HG03064 (cell line): ENCODE measurements around the gene LRRC18.

Source experiments
- ATAC-seq: cut with Tn5 transposase; IDR thresholded peaks from one replicate; pipeline ENCODE4 v1.9.1; 2021; ENCODE audit warnings: low read depth; ENCODE audit not compliant: unreplicated experiment

The LRRC18 gene

DNA sequence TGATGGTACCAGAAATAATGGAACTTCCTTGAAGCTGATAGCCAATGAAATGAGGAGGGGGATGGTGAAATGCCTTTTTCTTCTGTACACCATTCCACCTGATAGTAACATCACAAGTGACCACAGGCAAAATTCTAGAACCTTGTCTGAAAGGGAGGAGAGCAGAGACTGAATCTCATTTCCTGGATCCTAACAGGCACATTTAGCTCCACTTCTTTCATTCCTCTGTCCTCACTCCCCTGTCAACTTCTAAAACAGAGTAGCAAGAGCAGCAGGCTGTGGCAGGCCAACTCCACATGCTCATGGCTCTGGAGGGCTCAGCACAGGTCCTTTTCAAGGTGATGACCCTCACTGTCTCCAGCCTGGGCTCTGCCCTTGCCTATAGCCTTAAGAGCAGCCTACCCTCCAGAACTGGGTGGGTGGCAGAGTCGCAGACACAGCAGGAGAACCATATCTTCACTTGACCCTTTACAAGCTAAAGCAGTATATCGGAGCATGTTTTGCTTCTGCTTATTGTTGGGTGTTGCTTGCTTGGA, at the start of gene LRRC18:
Gene LRRC18, minus strand, starts transcription at position 51 of the 536 bp plus-strand sequence. CDS start 25,685 bp downstream, outside the sequence.
- no peak for ATAC-seq

DNA sequence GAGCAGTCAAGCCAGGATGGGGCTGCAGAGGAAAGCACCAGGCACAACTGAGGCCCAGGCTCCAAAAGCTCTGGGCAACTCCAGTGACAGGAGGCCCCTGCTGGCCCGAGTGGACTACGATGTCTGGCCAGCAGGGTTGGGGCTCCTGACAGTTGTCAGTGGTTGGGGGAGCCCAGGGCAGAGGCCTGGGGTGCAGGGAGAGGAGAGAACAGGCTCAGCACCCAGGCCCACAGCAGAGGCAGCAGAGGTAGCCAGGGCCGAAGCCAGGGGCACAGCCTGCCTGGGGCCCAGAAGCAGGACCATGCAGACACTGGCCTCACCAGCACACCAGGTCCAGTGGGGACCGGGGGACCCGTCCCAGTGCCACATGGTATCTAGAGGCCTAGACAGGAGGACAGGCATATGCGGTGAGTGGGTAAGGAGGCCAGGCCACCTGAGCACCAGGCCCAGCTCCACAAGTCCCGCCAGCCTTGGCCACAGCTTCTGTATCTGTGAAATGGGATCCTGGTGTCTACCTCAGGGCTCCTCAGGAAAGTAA, 46.0 kb upstream of the LRRC18 start:
- no peak for ATAC-seq

DNA sequence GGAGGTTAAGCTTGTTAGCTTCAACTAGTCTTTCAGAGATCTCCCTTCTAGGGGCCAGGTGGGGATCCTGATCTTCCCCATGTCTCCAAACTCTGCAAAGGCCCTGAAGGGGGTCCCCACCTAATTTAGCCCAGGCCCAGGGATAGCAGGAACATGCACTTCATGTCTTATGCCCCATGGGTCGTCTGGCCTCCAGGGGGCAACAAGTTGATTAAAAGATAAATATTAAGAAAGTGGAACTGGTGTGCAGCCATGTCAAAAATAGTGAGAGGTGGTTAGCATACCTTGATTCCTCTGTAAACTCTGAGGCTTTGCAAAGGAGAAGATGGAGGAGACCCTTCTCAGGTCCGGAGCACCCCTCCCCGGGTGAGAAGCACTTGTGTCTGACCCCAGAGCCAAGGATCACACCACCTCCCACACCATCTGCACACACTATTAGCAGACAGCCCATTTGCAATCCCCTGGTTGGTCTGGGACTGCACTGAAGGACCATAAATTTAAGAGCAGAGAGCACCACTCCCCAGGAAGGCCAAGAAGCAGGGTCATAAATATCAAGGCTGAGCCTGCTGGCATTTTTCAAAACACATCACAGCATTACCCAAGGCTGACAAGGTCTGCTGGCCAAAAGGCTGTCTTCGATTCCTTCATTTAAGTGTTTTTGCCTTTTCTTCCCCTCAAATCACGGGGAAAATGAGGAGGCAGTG, 44.2 kb upstream of the LRRC18 start:
- no peak for ATAC-seq

DNA sequence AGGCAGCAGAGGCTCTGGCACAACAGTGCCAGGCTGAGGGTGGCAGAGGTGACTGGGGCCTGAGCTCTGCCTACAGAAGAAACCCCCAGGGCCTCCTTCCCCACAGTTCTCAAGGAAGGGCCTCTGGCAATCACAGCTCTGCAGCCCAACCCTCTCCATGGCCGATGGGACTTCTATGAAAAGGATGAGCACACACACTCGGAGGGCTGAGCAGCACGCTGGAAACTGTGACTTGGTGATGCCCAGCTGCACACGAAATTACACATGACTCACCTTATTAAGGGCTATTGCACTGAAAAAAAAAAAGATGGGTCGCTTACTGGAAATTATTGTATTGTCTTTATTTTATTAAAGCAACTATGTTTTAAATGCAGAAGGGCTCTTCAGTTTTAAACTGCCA, 42.9 kb upstream of the LRRC18 start:
- ATAC-seq, result no peak

DNA sequence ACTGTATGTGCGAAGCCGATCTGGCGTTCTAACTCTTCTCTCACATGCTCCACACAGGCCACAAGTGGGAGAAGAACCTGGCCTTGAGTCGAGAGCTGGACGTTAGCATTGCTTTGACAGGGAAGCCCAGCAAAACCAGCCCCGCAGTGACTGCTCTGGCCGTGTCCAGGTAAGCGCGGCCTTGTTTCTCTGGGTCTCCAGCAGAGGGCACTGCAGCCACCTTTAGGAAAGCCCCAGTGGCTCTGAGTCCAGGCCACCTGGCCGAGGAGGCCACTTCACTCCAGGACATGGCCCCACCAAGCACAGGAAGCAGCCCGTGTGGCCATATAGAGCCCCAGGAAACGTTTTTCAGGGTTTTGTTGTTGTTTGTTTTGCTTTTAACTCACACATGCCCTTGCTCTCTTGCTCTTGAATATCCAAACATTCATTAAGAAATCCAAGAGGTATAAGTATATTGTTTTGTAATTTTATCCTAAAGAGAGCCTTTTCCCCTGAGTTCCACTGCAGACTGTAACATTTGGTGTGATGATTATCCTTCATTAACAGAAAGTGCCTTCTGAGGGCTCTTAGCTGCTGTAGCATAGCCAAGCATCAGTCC, 41.8 kb upstream of the LRRC18 start:
- ATAC-seq, result no peak

DNA sequence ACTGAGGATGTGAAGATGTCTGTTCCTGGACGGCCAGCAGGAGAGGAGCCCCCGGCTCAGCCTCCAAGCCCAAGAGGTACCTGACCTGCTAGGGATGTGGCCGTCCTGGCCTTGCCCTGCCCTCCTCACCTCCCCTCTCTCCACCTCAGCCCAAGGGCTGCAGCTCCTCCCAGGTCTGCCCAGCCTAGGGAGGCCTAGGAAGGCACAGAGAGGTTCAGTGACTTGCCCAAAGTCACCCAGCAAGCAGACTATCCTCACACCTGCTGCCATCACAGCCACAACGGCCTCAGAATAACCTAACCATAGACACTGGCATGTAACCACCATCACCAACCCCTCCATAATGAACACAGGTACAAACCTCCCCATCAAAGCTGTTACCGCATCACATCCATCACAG, 38.7 kb upstream of the LRRC18 start:
- no peak for ATAC-seq

DNA sequence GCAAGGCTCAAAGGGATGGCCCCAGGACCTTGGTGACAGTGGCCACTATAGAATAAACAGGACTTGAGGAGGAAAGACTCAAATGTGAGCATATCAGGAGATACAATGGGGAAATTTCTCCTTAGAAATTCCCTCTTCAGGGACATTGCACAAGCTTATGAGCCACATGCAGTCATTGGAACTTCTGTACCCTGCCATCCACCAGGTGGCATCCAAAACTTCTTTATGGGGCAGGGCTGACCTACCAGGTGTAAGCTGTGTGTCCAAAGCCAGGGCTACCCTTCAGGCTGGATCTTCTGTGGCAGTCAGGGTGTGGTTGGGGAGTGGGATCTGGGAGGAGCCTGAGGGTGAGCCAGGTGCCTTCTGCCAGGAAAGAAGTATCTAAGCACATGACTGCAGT, 36.6 kb upstream of the LRRC18 start:
- ATAC-seq, result no peak

DNA sequence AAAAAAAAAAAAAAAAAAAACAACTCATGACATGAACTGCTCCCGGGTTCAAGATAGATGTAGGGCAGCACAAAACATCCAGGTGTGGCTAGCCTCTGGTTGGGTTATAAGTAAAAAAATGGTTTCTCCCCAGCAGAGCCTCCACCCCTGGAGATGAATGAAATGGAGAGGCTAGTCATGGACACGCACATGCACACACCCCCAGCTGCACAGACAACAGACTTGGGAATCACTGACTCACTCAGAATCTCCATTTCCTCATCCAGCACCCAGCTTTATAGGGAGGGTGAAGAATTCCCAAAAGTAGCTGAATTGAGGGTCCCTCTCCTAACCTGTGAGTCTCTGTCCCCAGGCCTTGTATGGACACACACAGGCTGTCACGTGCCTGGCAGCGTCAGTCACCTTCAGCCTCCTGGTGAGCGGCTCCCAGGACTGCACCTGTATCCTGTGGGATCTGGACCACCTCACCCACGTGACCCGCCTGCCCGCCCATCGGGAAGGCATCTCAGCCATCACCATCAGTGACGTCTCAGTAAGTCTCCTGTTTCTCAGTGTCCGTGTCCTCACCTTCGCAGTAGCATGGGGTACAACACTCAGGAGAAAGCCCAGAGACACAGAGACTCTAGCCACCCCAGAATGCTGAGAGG, 35.0 kb upstream of the LRRC18 start:
- no peak for ATAC-seq

DNA sequence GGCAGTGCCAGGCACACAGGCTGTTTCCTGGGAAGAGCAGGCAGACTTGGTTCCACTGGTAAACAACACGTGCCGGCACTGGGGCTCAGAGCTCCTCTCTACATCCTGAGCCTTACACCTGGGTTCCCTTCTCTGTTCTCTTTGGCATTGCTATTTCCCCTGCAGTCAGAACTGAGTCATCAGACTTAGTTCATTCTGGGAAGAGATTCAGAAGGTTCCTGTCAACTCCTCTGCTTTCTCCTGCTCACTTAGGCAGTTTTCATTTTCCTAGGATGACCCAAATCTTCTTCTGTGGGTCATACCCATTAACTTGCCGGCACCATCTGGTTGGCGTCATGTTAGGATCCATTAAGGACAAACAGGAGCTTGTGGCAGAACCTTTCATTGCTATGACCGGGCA, 33.4 kb upstream of the LRRC18 start:
- ATAC-seq, result no peak

DNA sequence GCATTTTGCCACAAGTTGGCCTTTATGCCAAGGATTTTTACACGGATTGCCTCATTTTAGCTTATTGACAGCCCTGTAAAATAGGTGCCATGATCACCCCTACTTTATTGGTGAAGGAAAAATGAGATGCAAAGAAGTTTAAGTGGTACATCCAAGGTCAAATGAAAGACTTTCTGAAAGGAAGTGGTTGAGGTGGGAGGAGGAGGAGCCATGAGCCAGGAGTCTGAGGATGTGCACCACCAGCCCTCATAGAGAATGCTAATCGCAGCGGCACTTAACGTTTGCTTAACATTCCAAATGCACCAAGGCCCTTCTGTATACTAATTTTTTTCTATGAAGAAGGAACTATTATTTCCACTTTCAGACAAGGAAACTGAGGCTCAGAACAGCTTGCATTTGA, 31.0 kb upstream of the LRRC18 start:
- ATAC-seq, result no peak

DNA sequence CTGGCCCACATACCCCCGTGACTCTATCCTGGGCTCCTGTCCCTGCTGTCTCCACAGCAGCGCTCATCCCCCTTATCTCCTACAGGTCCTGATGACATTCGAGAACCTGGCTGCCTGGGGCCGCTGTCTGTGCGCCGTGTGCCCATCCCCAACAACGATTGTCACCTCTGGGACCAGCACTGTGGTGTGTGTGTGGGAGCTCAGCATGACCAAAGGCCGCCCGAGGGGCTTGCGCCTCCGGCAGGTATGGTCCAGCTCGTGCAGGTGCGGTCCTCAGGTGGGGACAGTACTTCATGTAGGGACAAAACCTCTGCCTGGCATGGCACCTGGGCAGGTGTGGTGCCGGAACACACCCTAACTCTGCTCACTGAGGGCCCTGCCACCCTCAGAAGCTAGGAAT, 30.4 kb upstream of the LRRC18 start:
- no peak for ATAC-seq

DNA sequence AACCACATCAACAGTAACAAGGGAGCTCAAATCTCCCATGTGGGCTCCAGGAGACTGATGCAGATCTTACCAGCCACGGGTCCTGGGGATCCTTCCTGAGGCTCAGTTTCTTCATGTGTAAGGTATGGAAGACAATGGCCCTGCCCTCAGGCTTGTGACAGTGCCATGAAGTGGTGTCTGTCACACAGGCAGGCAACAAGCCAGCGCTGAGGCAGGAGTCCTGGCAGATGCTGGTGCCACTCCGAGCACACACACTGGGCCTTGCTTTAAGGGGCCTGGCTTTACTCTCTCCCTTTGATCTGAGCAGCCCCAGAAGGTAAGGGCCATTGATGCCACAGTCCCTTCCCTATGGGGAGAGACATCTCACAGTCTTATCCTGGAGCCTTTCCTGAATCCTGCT, 28.4 kb upstream of the LRRC18 start:
- no peak for ATAC-seq

DNA sequence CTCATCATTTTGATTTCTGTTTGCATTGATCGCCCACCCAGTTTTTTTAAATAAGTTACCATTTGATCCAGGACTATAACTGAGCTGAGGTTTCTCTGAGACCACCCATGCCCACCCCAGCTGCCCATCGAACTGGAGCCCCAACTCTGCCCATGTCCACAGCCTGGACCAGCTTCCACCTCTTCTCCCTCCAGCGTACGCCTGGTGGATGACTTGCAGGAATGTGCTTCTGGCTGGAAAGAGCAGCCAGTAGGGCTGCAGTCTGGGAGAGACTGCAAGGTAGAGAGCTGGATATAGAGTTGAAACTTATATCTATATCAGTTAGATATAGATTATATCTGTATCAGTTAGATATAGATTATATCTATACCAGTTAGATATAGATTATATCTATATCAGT, 25.8 kb upstream of the LRRC18 start:
- ATAC-seq, result no peak

DNA sequence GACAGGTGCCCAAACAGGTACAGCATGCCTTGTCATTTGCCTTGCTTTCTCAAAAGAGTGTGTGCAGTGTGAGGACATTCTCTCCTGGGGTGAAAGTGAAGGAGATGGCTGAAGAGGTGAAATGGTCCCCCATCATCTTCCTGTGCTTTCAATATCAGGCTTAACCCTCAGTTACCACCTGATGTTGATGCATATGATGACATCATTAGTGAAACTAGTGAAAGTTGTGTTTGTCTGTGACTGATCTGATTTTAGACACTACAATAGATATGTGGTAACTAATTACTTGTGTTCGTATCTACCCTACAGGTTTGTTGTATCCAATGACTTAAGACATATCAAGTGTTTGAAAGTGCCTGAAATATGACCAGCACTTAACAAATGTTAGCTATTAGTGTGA, 24.4 kb upstream of the LRRC18 start:
- no peak for ATAC-seq

DNA sequence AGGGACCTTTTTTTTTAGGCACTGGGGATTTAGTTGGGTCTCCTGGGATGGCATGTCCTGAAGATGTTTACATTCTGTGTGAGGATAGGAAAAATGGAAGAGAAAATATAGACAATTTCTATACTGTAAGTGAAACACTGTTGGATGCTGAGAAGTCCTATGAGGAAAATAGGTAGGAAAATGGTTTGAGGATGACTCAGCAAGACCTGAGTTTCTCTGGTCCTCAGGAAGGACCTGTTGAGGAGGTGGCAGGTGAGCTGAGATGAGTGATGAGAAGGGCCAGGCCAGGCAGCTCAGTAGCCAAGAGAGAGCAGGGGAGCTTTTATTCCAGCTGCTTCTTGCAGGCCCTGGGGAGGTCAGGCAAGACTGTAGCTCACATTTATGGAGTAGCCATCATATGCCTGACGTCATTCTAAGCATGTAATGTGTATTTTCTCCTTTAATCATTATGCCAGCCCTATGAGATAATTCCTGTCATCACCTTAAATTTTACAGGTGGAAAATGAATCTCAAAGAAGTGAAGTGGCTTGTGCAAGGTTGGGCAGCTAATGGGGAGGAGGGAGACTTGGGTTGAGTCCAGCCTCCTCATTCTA, 19.1 kb upstream of the LRRC18 start:
- ATAC-seq, result no peak

DNA sequence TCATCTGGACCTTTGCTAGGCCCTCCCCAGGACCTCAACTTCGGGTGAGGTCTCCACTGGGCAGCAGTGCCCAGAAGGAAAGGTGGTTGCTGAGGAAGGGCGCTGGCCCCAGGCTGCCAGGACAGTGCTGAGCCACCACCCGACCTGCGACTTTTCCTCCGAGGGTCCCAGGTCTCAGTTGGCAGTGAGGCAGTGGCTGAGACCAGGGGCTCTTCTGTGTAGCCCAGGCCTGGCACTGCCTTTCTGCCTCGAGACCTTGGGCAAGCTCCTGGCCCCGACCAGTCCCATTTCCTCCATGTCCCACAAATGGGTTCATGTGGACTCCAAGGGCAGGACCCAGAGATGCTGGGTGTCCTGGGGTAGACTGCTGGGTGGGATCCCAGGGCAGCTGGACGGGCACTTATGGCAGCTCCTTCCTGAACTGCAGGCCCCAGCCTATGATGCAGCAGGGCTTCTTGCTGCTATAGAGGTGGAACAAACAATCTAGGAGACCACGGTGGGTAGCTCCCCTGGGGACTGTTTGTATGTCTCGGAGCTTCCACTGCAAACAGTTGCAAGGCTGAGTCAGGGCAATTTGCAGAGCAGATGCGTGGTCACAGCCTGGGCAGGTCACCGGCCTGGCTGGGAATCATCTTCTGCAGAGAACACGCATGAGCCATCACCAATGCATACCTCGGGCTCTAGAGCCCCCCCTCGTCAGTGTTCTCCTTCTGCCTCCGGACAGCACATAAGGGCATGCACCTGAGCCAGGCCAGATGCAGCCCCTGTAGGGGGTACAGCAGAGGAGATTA, 17.9 kb upstream of the LRRC18 start:
- ATAC-seq, result no peak

DNA sequence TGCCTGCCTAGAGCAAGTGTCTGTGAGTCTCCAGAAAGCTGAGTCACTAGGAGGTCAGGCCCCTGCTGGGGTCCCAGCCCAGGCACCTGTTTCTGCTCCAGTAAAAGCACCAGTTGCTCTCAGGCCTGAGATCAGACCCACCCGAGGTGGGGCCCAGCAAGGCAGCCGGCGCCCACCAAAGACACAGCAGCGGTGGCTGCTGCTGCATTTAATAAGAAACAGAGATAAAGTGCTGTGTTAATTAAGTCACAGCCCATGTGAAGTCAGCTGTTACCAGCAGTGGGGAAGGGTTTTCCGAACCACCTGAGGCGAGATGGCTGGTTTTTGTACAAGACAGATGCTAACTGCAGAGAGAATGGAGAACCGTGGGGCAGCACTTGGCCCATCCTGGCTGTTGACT, 12.1 kb upstream of the LRRC18 start:
- no peak for ATAC-seq

DNA sequence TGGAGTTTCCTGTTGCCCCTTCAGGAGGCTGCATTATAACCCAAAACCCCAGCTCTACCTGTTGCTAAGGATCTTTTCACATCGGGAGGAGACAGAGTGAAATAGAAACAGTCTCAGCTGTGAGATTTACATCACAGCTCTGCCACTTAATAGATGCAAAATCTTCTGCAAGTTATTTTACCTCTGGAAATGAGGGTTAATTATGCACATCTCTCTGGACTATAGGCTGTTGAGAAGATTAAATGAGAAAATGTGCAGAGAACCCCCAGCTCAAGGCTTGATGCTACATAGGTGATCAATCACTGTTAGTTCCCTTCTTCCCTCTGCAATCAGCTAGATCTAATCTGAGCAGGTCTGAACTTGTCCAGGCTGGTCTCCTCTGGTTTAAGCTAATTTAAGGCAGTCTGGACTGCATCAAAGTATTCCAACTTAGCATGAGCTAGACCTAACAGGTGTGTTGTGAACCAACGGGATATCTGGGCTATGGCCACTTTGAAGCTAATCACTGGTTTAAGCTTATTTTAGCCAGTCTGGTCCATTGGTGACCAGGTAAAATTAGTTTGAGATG, 8.9 kb upstream of the LRRC18 start:
- ATAC-seq, result no peak

DNA sequence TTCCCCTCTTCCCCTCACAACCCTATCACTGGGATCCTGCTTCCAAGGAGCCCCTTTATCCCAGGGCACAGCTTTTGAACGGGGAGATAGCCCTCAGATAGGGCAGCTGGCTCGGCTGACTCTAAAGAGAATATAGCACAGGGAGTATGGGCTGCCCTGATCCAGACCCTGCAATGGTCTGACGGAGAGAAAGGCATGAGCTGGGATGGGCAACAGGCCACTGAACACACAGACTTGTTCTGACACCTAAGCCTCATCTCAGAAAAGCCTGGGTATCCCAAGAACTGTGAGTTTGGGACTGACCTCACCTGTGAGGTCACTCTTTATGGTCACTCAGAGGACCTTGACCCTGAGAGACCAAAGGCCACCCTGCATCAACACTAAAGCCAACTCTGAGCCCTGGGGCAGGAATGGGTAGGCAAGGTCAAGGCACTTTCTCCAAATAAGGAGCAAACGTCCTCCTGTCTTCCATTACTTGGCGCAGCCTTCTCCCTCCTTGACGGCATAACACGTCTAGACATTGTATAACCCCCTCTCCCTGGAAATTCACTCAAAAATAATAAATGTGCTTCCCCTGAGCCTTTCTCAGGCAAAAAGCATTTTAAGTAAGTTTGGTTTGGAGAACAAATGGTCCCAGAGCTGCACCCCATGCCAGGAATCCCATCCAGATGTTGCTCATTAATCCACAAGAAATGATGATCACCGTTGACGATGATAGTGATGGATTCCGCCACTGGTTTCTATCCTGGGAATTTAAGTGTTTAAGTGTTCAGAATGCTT, 8.2 kb upstream of the LRRC18 start:
- ATAC-seq, result no peak
